HG03159 (cell line): ENCODE results near the gene TLK2.
"Not testable (repeated sequence)": the region's sequence is repeated elsewhere in the genome, so short reads cannot be mapped to it uniquely, and the experiment has no call there.

ENCODE experiments used
- ATAC-seq: cut with Tn5 transposase; IDR thresholded peaks from one replicate; pipeline ENCODE4 v1.9.1; 2021; ENCODE audit warnings: mild to moderate bottlenecking, moderate library complexity; ENCODE audit not compliant: unreplicated experiment

Gene TLK2

DNA sequence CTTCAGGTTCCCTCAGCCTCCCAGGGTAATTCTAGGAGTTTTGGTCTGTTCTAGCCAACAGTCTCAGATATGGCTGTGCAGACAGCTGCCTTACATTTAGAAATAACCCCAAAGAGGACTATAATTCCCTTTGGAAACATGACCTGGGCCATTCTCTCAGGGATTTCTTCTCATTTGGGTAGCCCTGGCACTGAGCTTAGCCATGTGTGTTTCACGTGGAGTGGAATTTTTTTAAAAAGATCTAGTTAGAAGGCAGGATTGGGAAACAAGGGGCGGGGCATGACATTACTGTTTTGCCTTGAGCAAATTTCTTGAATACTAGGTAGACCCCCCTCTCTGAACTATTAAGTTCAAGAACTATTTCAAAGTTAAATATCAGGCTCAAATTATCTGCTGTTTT lies 119.3 kb downstream of the TLK2 start:
- ATAC-seq = no peak

DNA sequence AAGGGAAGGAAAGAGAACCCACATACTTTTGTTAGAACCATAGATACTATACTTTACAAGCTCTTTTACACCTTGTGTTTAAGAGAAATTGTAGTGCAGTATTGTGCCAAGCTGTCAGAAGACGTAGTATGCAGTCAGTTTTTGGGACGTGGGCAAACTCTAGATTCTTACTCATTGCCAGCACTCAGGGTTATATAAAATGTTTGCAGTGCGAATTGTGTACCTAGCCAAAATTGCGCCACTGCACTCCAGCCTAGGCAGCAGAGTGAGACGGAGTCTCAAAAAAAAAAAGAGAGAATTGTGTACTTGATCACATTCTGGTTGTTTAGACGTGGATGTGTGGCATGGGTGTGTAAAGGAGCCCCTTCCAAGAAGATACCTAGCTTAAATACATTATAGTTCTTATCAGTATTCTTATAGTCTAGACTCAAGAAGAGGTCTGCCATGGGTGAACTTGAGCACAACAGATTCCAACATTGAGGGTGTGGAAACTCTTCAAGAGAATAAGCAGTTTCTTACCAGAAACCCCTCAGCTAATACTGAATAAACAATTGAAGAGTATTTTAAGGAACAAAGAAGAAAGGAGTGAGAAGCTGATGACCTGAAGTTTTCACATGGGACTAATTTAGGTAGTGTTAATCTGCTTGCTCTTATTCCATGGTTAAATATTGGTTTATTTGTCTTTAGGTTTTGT lies 121.5 kb downstream of the TLK2 start:
- no peak for ATAC-seq

DNA sequence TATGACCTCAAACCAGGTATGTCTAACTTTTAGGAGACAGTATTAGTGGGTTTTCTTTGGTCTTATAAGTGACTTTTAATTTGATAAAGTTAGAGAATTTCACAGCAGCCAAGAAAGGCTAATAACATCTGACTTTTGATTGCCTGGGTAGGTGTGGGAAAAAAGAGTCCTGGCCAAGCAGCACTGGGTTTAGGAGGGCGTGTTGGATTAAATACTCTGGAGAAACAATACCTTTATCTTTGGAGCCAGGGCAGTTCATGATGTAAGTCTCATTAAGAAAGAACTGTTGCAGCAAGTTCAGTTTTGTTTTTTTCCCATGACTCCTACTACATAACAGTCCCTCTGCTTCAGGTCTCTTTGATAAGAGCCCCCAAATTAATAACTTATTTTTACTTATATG lies 122.2 kb downstream of the TLK2 start:
- ATAC-seq = no peak

DNA sequence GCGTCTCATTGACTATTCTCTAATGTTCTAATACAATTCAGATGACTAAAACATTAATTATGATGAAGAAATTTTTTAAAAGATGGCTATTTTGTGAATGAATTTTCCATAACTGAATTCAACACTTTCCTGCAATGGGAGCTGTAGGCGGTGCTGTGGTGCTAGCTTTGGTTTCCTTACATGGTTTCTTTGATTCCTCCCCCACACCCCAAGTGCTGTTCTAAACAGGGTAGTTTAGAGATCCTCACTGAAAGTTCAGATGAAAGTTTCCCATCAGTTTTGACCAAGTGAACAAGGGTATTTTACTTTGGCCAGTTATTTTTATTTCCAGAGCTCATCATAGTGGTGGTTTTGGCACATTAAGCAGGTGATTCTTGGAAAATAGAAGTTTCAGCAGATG lies 122.8 kb downstream of the TLK2 start:
- no peak for ATAC-seq

DNA sequence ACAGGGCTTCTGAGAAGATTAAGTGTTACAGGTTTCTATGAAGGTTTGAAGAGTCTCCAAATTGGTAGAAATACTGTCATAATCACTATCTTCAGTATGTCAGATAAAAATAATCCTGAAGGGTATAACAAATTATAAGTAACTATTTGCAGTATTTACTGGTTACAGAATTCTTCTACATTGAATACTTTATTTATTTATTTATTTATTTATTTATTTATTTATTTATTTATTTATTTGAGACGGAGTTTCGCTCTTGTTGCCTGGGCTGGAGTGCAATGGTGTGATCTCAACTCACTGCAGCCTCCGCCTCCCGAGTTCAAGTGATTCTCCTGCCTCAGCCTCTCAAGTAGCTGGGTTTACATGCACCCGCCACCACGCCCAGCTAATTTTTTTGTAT lies 125.2 kb downstream of the TLK2 start:
- ATAC-seq = not testable (repeated sequence)

DNA sequence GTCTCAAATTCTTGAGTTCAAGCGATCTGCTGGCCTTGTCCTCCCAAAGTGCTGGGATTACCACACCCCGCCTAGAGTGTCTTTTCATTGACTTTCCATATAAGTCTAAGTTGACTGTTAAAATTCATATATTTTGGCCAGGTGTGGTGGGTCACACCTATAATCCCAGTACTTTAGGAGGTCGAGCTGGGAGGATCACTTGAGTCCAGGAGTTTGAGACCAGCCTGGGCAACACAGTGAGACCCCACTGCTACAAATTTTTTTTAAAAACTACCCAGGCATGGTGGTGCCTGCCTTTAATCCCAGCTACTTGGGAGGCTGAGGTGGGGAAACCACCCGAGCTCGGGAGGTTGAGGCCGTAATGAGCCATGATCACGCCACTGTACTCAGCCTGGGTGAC lies 127.0 kb downstream of the TLK2 start:
- no peak for ATAC-seq

DNA sequence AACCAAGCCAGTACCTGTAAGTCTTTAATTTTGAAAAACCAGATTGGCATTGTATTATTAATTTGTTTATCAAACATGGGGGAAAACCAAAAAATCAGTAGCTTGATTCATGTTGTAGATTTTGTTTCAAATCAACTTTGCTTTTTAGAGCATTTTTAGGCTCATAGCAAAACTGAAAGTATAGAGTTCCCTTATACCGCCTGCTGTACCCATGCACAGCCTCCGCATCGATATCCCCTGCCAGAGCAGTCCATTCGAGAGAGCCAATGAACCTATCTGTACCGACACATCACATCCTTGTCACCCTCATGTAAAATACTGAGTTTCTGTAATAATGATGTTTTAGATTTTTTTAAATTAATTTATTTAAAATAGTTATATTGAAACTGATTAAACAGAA lies 132.7 kb downstream of the TLK2 start:
- ATAC-seq = peak; percentile 85

DNA sequence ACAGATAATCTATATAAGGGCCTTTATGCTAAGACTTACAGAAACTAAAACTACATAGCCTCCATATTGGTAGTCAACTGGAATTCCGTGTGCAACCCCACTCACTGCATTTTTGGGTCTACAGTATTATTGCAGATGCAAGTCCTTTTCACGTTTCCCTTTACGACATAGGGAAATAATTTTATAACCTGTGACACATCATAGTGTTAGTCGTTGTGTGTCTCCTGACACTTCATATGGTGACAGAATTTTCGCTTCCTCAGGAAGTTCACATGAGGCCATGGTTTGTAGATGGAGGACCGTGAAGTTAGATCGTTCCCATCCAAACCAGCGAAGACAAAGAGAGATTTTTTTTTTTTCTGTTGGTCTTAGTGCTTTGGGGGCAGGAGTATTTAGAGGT lies 133.1 kb downstream of the TLK2 start:
- peak; percentile 35 for ATAC-seq

DNA sequence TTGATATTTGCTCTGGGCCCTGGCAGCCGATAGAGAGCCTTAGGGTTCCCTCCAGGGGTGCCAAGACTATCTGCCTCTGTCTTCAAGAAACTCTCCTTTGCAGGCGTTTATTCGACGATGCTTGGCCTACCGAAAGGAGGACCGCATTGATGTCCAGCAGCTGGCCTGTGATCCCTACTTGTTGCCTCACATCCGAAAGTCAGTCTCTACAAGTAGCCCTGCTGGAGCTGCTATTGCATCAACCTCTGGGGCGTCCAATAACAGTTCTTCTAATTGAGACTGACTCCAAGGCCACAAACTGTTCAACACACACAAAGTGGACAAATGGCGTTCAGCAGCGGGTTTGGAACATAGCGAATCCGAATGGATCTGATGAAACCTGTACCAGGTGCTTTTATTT lies 133.7 kb downstream of the TLK2 start:
- ATAC-seq = not testable (repeated sequence)

DNA sequence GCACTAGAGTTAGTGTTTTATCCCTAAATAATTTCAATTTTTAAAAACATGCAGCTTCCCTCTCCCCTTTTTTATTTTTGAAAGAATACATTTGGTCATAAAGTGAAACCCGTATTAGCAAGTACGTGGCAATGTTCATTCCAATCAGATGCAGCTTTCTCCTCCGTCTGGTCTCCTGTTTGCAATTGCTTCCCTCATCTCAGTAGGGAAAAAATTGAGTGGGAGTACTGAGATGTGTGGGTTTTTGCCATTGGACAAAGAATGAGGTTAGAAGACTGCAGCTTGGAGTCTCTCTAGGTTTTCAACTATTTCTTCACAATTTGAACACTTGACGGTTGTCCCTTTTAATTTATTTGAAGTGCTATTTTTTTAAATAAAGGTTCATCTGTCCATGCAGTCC lies 134.5 kb downstream of the TLK2 start:
- ATAC-seq = not testable (repeated sequence)

DNA sequence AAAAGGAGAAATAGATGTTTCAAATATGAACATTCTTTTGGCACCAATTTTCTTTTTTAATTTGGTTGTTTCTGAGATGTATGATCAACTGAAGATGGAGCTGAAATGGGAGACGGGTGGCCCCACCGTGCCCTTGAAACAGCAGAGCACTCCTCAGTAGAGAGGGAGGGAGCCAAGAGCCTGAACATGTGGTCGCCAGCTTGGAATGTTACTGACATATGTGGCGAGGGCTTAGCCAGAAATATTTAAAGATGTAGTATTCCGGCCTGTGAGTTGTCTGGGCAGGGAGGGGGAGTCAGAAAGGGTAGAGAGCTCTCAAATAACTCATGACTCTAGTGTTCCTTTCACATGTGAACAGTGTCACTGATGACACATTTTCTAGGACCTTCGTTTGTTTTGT lies 135.5 kb downstream of the TLK2 start:
- ATAC-seq = no peak

DNA sequence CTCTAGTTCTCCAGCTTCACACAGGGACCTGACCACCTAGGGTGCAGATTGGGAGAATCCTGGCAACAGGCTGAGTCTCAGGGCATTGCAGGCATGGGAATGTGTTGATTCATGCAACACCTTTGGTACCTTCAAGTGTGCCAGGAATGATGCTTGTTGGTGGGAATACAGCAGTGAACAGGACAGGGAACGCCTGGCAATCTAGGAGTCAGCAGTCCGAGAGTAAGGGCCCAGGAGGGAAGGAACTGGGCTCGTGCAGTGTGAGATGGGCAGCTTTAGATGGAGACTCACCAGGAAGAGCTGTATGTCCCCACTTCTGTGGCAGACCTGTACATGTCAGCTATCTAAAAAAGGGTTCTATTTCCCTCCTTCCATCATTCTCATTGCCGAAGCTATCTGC lies 136.9 kb downstream of the TLK2 start:
- ATAC-seq = no peak

DNA sequence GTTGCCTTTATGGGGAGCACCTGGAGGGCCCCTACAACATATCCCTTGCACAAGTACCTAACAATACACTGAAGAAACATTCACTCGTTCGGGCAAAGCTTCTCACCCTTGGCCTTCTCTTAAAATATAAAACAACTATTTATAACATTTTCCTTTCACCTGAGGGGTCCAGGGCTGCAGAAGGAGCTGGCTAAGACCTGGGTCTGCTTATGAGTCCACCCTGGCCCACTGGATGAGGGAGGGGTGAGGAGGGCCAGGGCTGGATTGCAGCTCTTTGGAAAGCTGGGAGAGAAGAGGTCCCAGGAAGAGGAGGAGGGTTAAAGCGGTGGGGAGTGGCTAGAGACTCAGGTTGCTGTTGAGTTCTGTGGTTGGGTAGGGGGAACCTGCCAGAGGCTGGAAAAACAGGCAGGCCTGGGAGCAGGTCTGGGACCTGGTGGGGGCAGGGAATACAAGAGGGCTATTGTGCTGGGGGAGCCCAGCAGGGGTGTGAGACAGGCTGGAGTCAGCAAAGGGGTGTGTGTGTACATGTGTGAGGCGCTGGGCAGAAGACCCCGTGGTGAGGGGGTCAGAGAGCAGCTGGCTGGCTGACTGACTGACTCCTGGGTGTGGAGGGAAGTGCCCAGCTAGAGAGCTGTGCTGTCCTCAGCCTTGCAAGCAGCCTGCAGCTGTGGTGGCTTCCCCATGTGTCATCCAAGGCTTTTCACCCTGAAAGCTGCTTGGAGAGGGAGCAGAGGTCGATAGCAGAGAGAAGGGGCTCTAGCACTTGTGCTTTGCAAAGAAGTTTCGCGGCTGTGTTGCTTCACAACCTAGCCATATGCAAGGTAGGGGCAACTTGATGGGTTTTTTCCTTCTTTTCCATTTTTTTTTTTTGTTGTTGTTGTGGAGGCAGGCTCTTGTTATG lies 138.6 kb downstream of the TLK2 start:
- ATAC-seq = no peak

DNA sequence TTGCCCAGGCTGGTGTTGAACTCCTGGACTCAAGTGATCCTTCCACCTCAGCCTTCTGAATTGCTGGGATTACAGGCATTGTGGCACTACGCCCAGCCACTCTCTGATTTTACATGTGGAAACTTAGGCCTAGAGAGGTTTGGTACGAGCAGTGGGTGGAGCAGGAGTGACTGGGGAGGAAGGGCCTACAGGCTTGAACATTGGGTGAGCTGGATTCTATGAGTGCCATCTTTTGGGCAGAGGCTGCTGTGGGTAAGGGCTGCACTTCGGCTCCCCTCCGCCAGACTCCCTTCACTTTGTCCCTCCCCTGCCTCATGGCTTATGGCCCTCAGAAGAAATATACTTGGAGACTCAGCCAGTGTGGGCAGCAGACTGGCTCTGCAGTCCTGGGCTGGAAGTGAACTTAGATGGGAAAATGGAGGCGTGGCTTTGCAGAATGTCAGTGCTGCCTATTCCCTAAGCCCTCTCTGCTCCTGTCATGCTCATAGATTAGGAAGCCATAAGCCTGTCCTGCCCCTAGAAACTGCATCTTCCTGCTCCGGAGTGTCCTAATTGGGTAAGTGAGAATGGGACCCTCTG lies 139.4 kb downstream of the TLK2 start:
- no peak for ATAC-seq

DNA sequence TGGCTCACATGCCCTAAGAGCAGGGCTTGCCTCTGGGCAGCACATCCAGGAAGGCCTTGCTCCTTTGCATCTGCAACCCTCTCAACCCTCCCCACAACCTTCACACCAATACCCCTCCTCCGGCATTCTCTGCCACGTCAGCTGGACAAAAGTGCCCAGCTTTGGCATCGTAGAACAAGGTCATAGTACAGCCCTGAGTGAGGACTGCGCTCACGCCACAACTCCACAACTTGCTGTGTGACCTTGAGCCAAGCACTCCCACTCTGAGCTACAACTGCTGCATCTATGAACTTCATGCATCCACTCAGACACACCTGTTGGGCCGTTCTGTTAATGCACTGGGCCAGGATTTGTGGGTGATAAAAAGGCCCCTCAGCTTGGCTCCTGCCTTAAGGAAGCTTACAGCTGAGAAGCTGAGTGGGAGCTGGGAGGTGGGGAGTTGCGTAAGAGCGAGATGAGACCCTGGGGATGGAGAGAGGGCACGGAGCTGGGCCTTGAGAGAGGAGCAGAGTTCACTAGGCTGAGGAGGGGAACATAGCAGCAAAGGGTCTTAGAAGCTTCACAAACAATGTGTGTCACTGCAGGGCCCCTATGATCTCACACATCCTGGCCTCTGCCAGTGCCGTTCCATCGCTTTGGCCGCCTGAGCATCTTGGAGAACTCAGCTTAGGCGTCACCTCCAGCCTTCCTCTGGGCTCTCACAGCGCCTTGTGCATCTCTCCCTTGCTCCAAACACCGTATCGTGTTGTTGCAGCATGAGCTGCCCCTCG lies 140.2 kb downstream of the TLK2 start:
- no peak for ATAC-seq

DNA sequence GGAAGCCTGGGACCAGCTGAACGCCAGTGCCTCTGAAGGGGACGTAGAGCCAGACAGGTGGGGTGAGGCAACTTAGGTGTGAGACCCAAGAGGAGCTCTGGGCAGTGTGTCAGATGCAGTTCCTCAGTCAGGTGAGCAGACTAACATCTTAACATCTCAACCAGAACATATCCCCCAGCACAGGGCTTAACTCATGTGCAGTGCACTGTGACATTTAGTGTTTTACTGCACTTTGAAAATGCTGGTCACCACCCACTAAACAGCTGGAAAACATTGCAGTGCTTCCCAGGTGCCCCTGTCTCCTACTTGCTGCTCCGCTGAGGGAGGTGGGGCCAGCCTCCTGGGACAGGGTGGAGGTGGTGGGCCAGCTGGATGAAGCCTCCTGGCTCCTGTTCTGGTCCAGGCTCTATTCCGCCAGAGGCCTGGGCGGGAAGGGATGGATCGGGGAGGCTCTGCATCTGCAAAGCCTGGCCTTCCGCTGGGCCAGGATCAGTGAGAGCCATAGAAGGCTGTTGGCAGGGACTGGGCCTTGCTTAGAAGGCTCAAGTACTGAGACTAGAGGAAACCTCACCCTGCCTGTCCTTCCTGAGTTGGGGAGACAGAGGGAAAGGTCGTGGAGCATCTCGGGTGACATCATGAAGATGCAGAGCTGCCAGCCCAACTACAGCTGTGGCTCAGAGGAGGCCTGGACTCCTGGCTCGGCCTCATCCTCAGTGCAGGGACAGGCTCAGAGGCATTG lies 141.0 kb downstream of the TLK2 start:
- no peak for ATAC-seq

DNA sequence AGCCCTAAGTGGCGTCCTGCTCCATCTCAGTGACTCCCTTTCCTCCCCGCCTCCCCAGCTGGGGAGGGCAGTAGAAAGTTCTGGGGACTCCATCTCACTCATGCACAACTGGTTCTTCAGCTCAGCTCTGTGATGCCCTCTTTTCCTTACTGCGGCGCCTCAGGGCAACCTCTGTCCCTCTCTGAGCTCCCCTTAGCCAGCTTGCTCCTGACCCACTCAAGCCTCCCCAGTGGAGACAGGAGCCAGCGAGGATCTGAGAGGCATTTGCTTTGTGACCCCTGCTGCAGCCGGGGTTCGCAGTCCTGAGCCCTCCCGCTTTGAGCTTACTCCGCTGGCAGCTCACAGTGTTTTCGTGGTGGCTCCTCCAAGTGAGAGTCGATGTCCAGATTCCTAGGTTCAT lies 142.6 kb downstream of the TLK2 start:
- no peak for ATAC-seq

DNA sequence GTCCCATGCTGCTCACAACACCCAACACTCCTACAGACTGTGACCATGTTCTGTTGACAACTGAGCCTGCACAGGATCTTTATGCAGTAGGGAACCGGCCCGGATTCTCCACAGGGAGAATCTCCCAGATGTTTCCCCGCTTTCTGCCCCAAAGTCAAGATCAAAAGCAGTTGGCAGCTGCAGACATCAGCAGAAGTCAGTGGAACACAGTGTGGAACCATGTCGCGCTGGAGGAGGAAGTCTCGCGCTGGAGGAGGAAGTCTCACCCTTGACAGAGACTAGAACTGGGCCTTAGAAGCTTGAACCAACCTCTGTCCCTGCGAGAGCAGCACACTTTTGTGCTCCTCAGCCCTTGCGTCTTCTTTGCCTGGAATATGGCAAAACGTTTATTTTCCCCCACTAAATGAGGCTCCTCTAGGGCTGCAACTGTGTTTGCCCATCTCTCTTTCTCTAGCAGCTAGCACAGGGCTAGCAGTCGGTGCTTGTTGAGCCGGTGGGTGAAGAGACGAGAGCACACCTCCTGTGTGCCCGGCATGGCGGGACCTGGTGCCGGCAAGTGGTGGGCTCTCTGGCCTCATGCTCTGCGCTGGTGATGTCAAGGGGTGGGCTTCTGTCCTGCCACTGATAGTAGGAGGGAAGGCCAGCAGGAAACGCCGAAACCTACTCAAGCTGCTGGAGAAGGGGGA lies 146.7 kb downstream of the TLK2 start:
- ATAC-seq = no peak

DNA sequence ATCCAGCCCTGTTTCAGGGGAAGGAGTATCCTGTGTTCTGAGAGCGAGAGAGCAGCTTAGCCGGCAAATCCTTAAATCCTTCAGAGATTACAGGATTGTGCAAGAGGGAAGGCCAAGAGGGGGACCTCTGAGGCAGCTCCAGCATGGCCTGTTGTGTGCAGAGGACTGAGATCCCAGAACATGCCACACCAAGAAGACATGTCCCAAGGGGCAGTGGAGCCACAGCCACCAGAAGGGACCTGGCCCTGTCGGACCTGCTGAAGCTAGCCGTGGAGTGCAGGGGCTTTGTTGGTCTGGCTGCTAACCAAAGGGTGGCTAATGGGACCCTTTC lies 147.2 kb downstream of the TLK2 start:
- no peak for ATAC-seq

DNA sequence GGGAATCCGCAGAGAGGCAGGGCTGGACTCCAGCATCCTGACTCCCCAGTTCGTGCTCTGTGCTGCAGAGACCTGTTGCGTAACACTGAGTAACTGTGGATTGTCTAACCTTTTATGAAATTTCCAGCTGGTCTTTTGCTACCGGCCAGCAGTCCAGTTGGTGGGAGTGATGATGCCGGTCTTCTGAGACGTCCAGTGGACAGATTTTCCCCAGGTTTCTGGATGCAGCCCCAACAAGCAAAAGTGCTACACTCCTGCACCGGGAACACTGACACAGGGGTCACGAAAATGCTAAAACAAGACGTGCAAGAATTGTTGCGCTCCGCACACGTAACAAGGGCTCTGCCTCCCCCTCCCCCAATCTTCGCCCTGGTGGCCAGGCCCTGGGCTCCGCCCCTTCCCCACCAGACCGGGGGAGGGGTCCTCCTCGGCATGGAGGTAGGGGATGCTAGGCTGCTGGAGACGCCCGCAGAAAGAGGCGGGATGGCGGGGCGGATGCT lies 148.1 kb downstream of the TLK2 start:
- no peak for ATAC-seq
